Mammary epithelial cell (primary cell): ENCODE results near the gene FBXO21.

ENCODE experiments used
- EZH2 ChIP-seq: IDR thresholded peaks from 2 replicates; pipeline ENCODE4 v1.6.1; 2012; ENCODE audit warnings: low read length, inconsistent platforms, borderline replicate concordance
- TF ChIP-seq, protein P1 (sequence below), 2 donors: IDR thresholded peaks in 1 of 2; conservative IDR thresholded peaks in 1 of 2; 2 replicates each; pipeline ENCODE4 v1.5.1; 2011 to 2012; ENCODE audit warnings: inconsistent platforms in 2 of 2, low read length in 2 of 2, mild to moderate bottlenecking in 2 of 2, control low read depth in 1 of 2, low read depth in 1 of 2; ENCODE audit not compliant: insufficient read depth in 1 of 2; ENCODE audit errors: extremely low read depth in 1 of 2

- TF ChIP-seq, protein P1, sequence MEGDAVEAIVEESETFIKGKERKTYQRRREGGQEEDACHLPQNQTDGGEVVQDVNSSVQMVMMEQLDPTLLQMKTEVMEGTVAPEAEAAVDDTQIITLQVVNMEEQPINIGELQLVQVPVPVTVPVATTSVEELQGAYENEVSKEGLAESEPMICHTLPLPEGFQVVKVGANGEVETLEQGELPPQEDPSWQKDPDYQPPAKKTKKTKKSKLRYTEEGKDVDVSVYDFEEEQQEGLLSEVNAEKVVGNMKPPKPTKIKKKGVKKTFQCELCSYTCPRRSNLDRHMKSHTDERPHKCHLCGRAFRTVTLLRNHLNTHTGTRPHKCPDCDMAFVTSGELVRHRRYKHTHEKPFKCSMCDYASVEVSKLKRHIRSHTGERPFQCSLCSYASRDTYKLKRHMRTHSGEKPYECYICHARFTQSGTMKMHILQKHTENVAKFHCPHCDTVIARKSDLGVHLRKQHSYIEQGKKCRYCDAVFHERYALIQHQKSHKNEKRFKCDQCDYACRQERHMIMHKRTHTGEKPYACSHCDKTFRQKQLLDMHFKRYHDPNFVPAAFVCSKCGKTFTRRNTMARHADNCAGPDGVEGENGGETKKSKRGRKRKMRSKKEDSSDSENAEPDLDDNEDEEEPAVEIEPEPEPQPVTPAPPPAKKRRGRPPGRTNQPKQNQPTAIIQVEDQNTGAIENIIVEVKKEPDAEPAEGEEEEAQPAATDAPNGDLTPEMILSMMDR (conservative IDR thresholded peaks at IDR 0.05 in 1 of 2, IDR thresholded peaks at IDR 0.05 in 1 of 2; ENCODE audit: extremely low read depth in 1 of 2, insufficient read depth in 1 of 2, low read depth in 1 of 2, low read length in 2 of 2) = no peak
- no peak for TF ChIP-seq EZH2
These were observed 59.5 kb downstream of the FBXO21 start for GRCh38 chr12:117130801-117131200.
